Epithelial cell of prostate (primary cell): Measurements from ENCODE around the gene TM9SF1.
"Not testable (repeated sequence)": the region's sequence is repeated elsewhere in the genome, so short reads cannot be mapped to it uniquely, and the experiment has no call there.

ENCODE experiments used
- DNase-seq: peaks from one replicate; pipeline ENCODE4 v3.0.0-alpha.2; 2011; ENCODE audit warnings: low read depth, low spot score
- H3K27ac ChIP-seq: fragments of 450-650 bp; 2 replicates; pipeline ENCODE4 v1.5.1; 2017; ENCODE audit warnings: mild to moderate bottlenecking

TM9SF1 gene

GRCh38 chr14:24228902-24229301 is 33.7 kb upstream of the TM9SF1 start:
- DNase-seq, result no peak
- peak overlapping the region; percentile 2 for H3K27ac ChIP-seq

GRCh38 chr14:24226473-24226872 is 31.2 kb upstream of the TM9SF1 start:
- DNase-seq, result no peak
- peak overlapping the region; percentile 95 for H3K27ac ChIP-seq

GRCh38 chr14:24224618-24225071 is 29.4 kb upstream of the TM9SF1 start:
- DNase-seq, result peak; percentile 73
- H3K27ac ChIP-seq, result peak overlapping the region; percentile 95

GRCh38 chr14:24222987-24223386 is 27.7 kb upstream of the TM9SF1 start:
- peak overlapping the region; percentile 95 for H3K27ac ChIP-seq
- not testable (repeated sequence) for DNase-seq

- DNase-seq, result no peak
- no peak overlapping the region for H3K27ac ChIP-seq
Measured at GRCh38 chr14:24219521-24219920, 24.3 kb upstream of the TM9SF1 start.

GRCh38 chr14:24219080-24219479 is 23.8 kb upstream of the TM9SF1 start:
- H3K27ac ChIP-seq, result no peak overlapping the region
- DNase-seq, result no peak

GRCh38 chr14:24216876-24217275 is 21.6 kb upstream of the TM9SF1 start:
- DNase-seq, result not testable (repeated sequence)
- peak overlapping the region; percentile 75 for H3K27ac ChIP-seq

- DNase-seq, result no peak
Measured at GRCh38 chr14:24216345-24216699, 21.1 kb upstream of the TM9SF1 start.

GRCh38 chr14:24215495-24216344 is 20.5 kb upstream of the TM9SF1 start, which contains the start of gene MDP1:
Gene MDP1, minus strand, starts transcription at chr14:24216066. Its CDS starts 111 bp downstream, at chr14:24215955.
- DNase-seq, result peak; percentile 44
- H3K27ac ChIP-seq, result peak within 1 kb of the TSS; percentile 75

More at GRCh38 chr14:24216345-24216699, 21.1 kb upstream of the TM9SF1 start:
- H3K27ac ChIP-seq, result peak overlapping the region; percentile 75

GRCh38 chr14:24213866-24214662 is 18.8 kb upstream of the TM9SF1 start:
- H3K27ac ChIP-seq, result peak overlapping the region; percentile 96
- DNase-seq, result no peak

GRCh38 chr14:24212924-24213865 is 18.0 kb upstream of the TM9SF1 start, which contains the start of gene CHMP4A:
Gene CHMP4A, minus strand, starts transcription at chr14:24213488. Its CDS starts 49 bp downstream, at chr14:24213439.
- H3K27ac ChIP-seq, result peak within 1 kb of the TSS; percentile 96
- peak; percentile 89 for DNase-seq

GRCh38 chr14:24211311-24211710 is 16.1 kb upstream of the TM9SF1 start:
- DNase-seq, result no peak
- no peak overlapping the region for H3K27ac ChIP-seq

- H3K27ac ChIP-seq, result no peak overlapping the region
- DNase-seq, result no peak
Measured at GRCh38 chr14:24207625-24208024, 12.4 kb upstream of the TM9SF1 start.

GRCh38 chr14:24207104-24207551 is 11.9 kb upstream of the TM9SF1 start:
- no peak overlapping the region for H3K27ac ChIP-seq
- DNase-seq, result no peak

GRCh38 chr14:24206260-24207103 is 11.2 kb upstream of the TM9SF1 start:
- DNase-seq, result no peak
- no peak overlapping the region for H3K27ac ChIP-seq

GRCh38 chr14:24204163-24205146 is 9.2 kb upstream of the TM9SF1 start:
- no peak overlapping the region for H3K27ac ChIP-seq
- no peak for DNase-seq

GRCh38 chr14:24203249-24203886 is 8.1 kb upstream of the TM9SF1 start:
- DNase-seq, H3K27ac ChIP-seq: not testable (repeated sequence)
